Peyer's patch (tissue), 4 donors: ENCODE measurements around the gene GBP3. TPM values are rescaled to one million over a fixed set of nuclear protein-coding genes. Genes with fewer than 3 reads are reported as not detected.
A peak's percentile ranks its signal among the peaks of the same experiment; 100 is the strongest.
"Not testable (repeated sequence)": the region's sequence is repeated elsewhere in the genome, so short reads cannot be mapped to it uniquely, and the experiment has no call there.

Experiments
- DNase-seq, 3 donors: peaks; one replicate each; pipeline ENCODE4 v3.0.0-alpha.2; 2017 to 2019
- H3K27ac ChIP-seq, 4 donors: fragments of 200-600 bp; sonication (generic); one replicate each; pipeline ENCODE4 v1.5.1; 2016 to 2019
- H3K27me3 ChIP-seq, 2 donors: fragments of 200-600 bp; sonication (generic); one replicate each; pipeline ENCODE4 v1.5.1; 2019
- H3K36me3 ChIP-seq, 3 donors: fragments of 200-600 bp; sonication (generic); one replicate each; pipeline ENCODE4 v1.5.1; 2016 to 2019
- H3K4me1 ChIP-seq, 4 donors: fragments of 200-600 bp; sonication (generic); one replicate each; pipeline ENCODE4 v1.5.1; 2016 to 2019
- H3K4me3 ChIP-seq, 4 donors: fragments of 200-600 bp; sonication (generic); 1 replicate in 3 of 4; 2 replicates in 1 of 4; pipeline ENCODE4 v1.5.1; 2016 to 2019; ENCODE audit warnings: mild to moderate bottlenecking in 1 of 4
- H3K9me3 ChIP-seq, 4 donors: fragments of 200-600 bp; sonication (generic); one replicate each; pipeline ENCODE4 v1.5.1; 2016 to 2019; ENCODE audit warnings: mild to moderate bottlenecking in 1 of 4
- CTCF ChIP-seq, 6 experiments: fragments of 450-650 bp in 4 of 6; fragments of 200-600 bp in 2 of 6; sonication (generic) in 1 of 6; IDR thresholded peaks; one replicate each; pipeline ENCODE4 v1.5.1; 2017 to 2019; ENCODE audit warnings: antibody characterized with exemption in 6 of 6, mild to moderate bottlenecking in 3 of 6, moderate library complexity in 1 of 6
- POLR2A ChIP-seq, 2 donors: fragments of 450-650 bp; IDR thresholded peaks; one replicate each; pipeline ENCODE4 v1.5.1; 2017; ENCODE audit warnings: antibody characterized with exemption in 2 of 2, mild to moderate bottlenecking in 2 of 2, moderate library complexity in 2 of 2
- total RNA-seq, 4 donors: library from RNA; depleted of rRNA; stranded (reverse); fragments of >200 nt; gene quantifications; one replicate each; pipeline ENCODE4 v1.1.0, GENCODE V29; 2016

Gene GBP3
- total RNA-seq, 4 donors from 2014 or later = 47.0 to 180 (median 90.0) TPM

- H3K4me1 ChIP-seq = peaks cover 0 to 7% (median 3%) of the 10 kb centered on the region in 4 donors
These were observed 42.9 kb downstream of the GBP3 start for GRCh38 chr1:88979749-88980116.

GRCh38 chr1:88979054-88979748 is 43.5 kb downstream of the GBP3 start:
- Histone ChIP-seq H3K9me3 (no peaks in the 10 kb centered on the region), H3K27me3 (no peaks in the 10 kb centered on the region), H3K4me1 (peaks cover 0 to 2% (median 0%) of the 10 kb centered on the region in 4 donors), H3K4me3 (no peak overlapping the region), H3K36me3 (peaks cover 0 to 20% (median 0%) of the 10 kb centered on the region in 3 donors), H3K27ac (no peak overlapping the region)
- TF ChIP-seq POLR2A (IDR thresholded peaks at IDR 0.05) = no peak
- no peak for TF ChIP-seq CTCF (IDR thresholded peaks at IDR 0.05)
- DNase-seq = no peak

More at GRCh38 chr1:88979749-88980116, 42.9 kb downstream of the GBP3 start:
- Histone ChIP-seq H3K27ac (no peak overlapping the region), H3K36me3 (peaks cover 0 to 20% (median 0%) of the 10 kb centered on the region in 3 donors), H3K27me3 (no peaks in the 10 kb centered on the region), H3K9me3 (no peaks in the 10 kb centered on the region), H3K4me3 (no peak overlapping the region)
- no peak for TF ChIP-seq CTCF (IDR thresholded peaks at IDR 0.05)
- no peak for TF ChIP-seq POLR2A (IDR thresholded peaks at IDR 0.05)
- no peak for DNase-seq

- DNase-seq = no peak
- H3K4me1 ChIP-seq = no peaks in the 10 kb centered on the region
- H3K27ac ChIP-seq = no peak overlapping the region
- TF ChIP-seq POLR2A (IDR thresholded peaks at IDR 0.05) = no peak
- peaks cover 0 to 7% (median 0%) of the 10 kb centered on the region in 3 donors for H3K36me3 ChIP-seq
- H3K27me3 ChIP-seq = no peaks in the 10 kb centered on the region
- H3K4me3 ChIP-seq = no peak overlapping the region
- no peaks in the 10 kb centered on the region for H3K9me3 ChIP-seq
These were observed 46.4 kb downstream of the GBP3 start for GRCh38 chr1:88976235-88976634.

GRCh38 chr1:88974616-88975172 is 48.0 kb downstream of the GBP3 start:
- H3K27me3 ChIP-seq, DNase-seq, H3K4me1 ChIP-seq, H3K9me3 ChIP-seq, H3K27ac ChIP-seq, H3K36me3 ChIP-seq, H3K4me3 ChIP-seq: not testable (repeated sequence)

- TF ChIP-seq CTCF (IDR thresholded peaks at IDR 0.05) = peak; percentile 20 to 78 (median 66)
- no peak for TF ChIP-seq POLR2A (IDR thresholded peaks at IDR 0.05)
- no peak overlapping the region for H3K4me3 ChIP-seq
- peaks cover 0 to 5% (median 0%) of the 10 kb centered on the region in 3 donors for H3K36me3 ChIP-seq
- no peaks in the 10 kb centered on the region for H3K27me3 ChIP-seq
- H3K27ac ChIP-seq = no peak overlapping the region
- H3K4me1 ChIP-seq = no peaks in the 10 kb centered on the region
- H3K9me3 ChIP-seq = no peaks in the 10 kb centered on the region
- DNase-seq = no peak
These were observed 49.0 kb downstream of the GBP3 start for GRCh38 chr1:88973520-88974137.

- no peak for TF ChIP-seq CTCF (IDR thresholded peaks at IDR 0.05)
- TF ChIP-seq POLR2A (IDR thresholded peaks at IDR 0.05) = no peak
- H3K4me1 ChIP-seq = no peaks in the 10 kb centered on the region
- no peaks in the 10 kb centered on the region for H3K27me3 ChIP-seq
- H3K9me3 ChIP-seq = no peaks in the 10 kb centered on the region
- no peak overlapping the region for H3K4me3 ChIP-seq
- no peak overlapping the region for H3K27ac ChIP-seq
- DNase-seq = no peak
- peaks cover 0 to 86% (median 0%) of the 10 kb centered on the region in 3 donors for H3K36me3 ChIP-seq
These were observed 60.9 kb downstream of the GBP3 start for GRCh38 chr1:88961647-88962275.
